ENCODE results near the gene ATP5MC2. TPM values are rescaled to one million over a fixed set of nuclear protein-coding genes. Genes with fewer than 3 reads are reported as not detected.

ATP5MC2 gene
- total and polyA plus RNA-seq, 2 of the 4 experiments (the other 2 are of a cell fraction), result 309 to 361 TPM

- no peak for DNase-seq
- H3K27ac ChIP-seq (ENCODE audit: insufficient read depth, low read length), result no peak overlapping the region
- dilution Hi-C loops (cut with HindIII; ENCODE audit: low sequenced_read_pairs, unreplicated experiment), result no loop called here
- H4K20me1 ChIP-seq (ENCODE audit: insufficient read depth, low read length), result no peaks in the 10 kb centered on the region; the same call in 1 of the 2 replicates
- peaks cover 3% of the 10 kb centered on the region; the same call in 1 of the 2 replicates for H3K9me1 ChIP-seq (ENCODE audit: insufficient read depth, low read length)
- no peaks in the 10 kb centered on the region for H3K27me3 ChIP-seq (ENCODE audit: control insufficient read depth, insufficient read depth, low read length)
- no peak overlapping the region for H3K9ac ChIP-seq (ENCODE audit: low read depth, low read length)
- H3K18ac ChIP-seq (ENCODE audit: low read depth, low read length), result no peak overlapping the region
- BruUV-seq (replicated peaks), result no TSS peak
- TF ChIP-seq RAD21 (IDR thresholded peaks at IDR 0.05; ENCODE audit: low read length), result no peak
- TF ChIP-seq RFX5 (IDR thresholded peaks at IDR 0.05; ENCODE audit: low read depth, low read length), result no peak
- TF ChIP-seq SMC3 (IDR thresholded peaks at IDR 0.05; ENCODE audit: low read depth, low read length), result no peak
- TF ChIP-seq POLR2A (IDR thresholded peaks at IDR 0.05; ENCODE audit: low read depth, low read length), result no peak
- no peak for TF ChIP-seq BHLHE40 (IDR thresholded peaks at IDR 0.05; ENCODE audit: low read depth, low read length)
- TF ChIP-seq CTCF (conservative IDR thresholded peaks at IDR 0.05; ENCODE audit: low read depth, low read length), result no peak
- TF ChIP-seq FOS (IDR thresholded peaks at IDR 0.05; ENCODE audit: low read depth, low read length), result no peak
- TF ChIP-seq ELK1 (IDR thresholded peaks at IDR 0.05; ENCODE audit: borderline replicate concordance, low read depth, low read length), result no peak
- TF ChIP-seq NFE2L2 (IDR thresholded peaks at IDR 0.05; ENCODE audit: low read depth, low read length), result no peak
- no peak for TF ChIP-seq USF2 (IDR thresholded peaks at IDR 0.05; ENCODE audit: low read depth, low read length)
- no peak for TF ChIP-seq MXI1 (IDR thresholded peaks at IDR 0.05; ENCODE audit: borderline replicate concordance, low read depth, low read length)
- no peak for TF ChIP-seq CHD1 (IDR thresholded peaks at IDR 0.05; ENCODE audit: low read depth, low read length)
- intact Hi-C loops (cut with micrococcal nuclease), result no loop called here
- no peak overlapping the region for H4K5ac ChIP-seq (ENCODE audit: low read depth, low read length)
- H3K4me1 ChIP-seq (ENCODE audit: control insufficient read depth, insufficient read depth, low read length), result no peaks in the 10 kb centered on the region; the same call in 1 of the 2 replicates
- H4K8ac ChIP-seq (ENCODE audit: low read depth in 2 of 2, low read length in 2 of 2), result no peak overlapping the region
- no peak overlapping the region for H3K14ac ChIP-seq (replicated peaks; ENCODE audit: low read depth, low read length)
- ChIA-PET CTCF (interaction anchor here (1.0 kb wide), 1 partner anchor 79 kb away, joined by 4 read pairs; no protein-coding TSS in a partner anchor), POLR2A (ENCODE audit: unreplicated experiment) (no interaction called here)
- no peak overlapping the region for H2BK15ac ChIP-seq (ENCODE audit: low read depth, low read length)
- no peak overlapping the region for H2AK9ac ChIP-seq (replicated peaks; ENCODE audit: low read depth, low read length, poor library complexity)
- no peaks in the 10 kb centered on the region for H3K9me3 ChIP-seq (ENCODE audit: control insufficient read depth, insufficient read depth, low read length)
- no peak overlapping the region for H2AK5ac ChIP-seq (ENCODE audit: low read depth, low read length)
- H3K4me3 ChIP-seq (ENCODE audit: insufficient read depth, low read depth, low read length), result no peak overlapping the region
- no peak overlapping the region for H2BK120ac ChIP-seq (ENCODE audit: low read depth, low read length)
- no peak overlapping the region for H4K91ac ChIP-seq (ENCODE audit: insufficient read depth, low read depth, low read length)
- no peak overlapping the region for H2BK5ac ChIP-seq (ENCODE audit: low read depth, low read length, poor library complexity, severe bottlenecking)
- H3K56ac ChIP-seq (ENCODE audit: extremely low read depth, insufficient read depth, low read length), result no peak overlapping the region
- H3K4me2 ChIP-seq (ENCODE audit: low read depth, low read length), result no peak overlapping the region
- no peak overlapping the region for H2AFZ ChIP-seq (replicated peaks; ENCODE audit: low read length, poor library complexity)
- no peak for ATAC-seq (ENCODE audit: low read depth)
- H3K36me3 ChIP-seq (ENCODE audit: control insufficient read depth, insufficient read depth, low read length), result peaks cover 46% of the 10 kb centered on the region
- no peak overlapping the region for H3K4ac ChIP-seq (ENCODE audit: low read depth, low read length)
- H3K23ac ChIP-seq (ENCODE audit: low read depth, low read length), result no peak overlapping the region
- WGBS, 2 experiments (ENCODE audit: extremely low coverage in 2 of 2, insufficient read length in 1 of 2), result no CpG with 5 or more reads among the region's 2 CpGs
- in situ Hi-C loops (cut with MboI; ENCODE audit: low sequenced_read_pairs), result no loop called here
- H3K79me1 ChIP-seq (ENCODE audit: low read depth in 1 of 2, low read length in 2 of 2), result peaks cover 21 to 34% of the 10 kb centered on the region in 2 experiments
- H2BK20ac ChIP-seq (ENCODE audit: low read depth, low read length), result no peak overlapping the region
Measured at GRCh38 chr12:53667080-53667479, 8.8 kb downstream of the ATP5MC2 start.
